Measurements from ENCODE around the gene BABAM2. TPM values are rescaled to one million over a fixed set of nuclear protein-coding genes. Genes with fewer than 3 reads are reported as not detected.

BABAM2 gene
- total and polyA plus RNA-seq, 8 donors = 27.1 to 49.2 (median 28.4) TPM

DNA sequence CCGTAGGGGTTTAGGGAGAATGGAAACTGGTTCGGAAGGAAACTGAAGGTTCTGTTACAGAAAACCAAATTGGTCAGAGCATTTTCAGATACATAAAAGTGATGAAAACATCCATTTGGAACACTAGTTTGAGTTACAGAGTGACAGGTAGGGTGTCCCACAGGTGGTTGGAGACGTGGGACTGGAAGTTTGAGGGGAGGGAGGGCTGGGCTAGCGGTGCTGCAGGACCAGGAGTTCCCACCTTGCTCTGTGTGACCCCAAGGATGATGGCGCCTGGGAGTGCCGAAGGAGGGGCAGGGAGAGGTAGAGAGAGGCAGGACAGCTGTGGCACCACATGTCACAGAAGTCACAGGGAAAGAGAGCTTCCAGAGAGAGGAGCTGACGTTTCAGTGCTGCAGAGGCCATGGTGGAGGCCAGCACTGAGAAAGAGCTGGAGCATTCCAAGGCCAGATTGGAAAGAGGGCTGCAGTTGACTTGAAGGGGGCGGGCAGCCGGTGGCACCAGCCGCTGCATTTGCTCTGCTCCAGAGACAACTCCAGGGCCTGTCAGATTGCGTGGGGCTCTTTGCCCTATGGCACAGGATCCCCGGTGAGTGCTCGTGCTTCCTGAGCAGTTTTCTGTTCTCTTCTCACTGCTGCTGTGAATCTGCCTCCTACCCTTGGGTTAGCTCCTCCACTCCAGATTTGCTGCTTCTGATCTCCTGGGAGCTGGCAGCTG, 445.9 kb downstream of the BABAM2 start:
- no peak for TF ChIP-seq CTCF (IDR thresholded peaks at IDR 0.05)
- Histone ChIP-seq H3K36me3 (peaks cover 0 to 5% of the 10 kb centered on the region in 2 donors), H3K27me3 (no peaks in the 10 kb centered on the region), H3K9me3 (no peaks in the 10 kb centered on the region), H3K4me3 (no peak overlapping the region), H3K27ac (no peak overlapping the region), H3K4me1 (no peaks in the 10 kb centered on the region)
- ATAC-seq (no peak), DNase-seq (no peak)
- intact Hi-C loops (cut with DNase I) = no loop called here

DNA sequence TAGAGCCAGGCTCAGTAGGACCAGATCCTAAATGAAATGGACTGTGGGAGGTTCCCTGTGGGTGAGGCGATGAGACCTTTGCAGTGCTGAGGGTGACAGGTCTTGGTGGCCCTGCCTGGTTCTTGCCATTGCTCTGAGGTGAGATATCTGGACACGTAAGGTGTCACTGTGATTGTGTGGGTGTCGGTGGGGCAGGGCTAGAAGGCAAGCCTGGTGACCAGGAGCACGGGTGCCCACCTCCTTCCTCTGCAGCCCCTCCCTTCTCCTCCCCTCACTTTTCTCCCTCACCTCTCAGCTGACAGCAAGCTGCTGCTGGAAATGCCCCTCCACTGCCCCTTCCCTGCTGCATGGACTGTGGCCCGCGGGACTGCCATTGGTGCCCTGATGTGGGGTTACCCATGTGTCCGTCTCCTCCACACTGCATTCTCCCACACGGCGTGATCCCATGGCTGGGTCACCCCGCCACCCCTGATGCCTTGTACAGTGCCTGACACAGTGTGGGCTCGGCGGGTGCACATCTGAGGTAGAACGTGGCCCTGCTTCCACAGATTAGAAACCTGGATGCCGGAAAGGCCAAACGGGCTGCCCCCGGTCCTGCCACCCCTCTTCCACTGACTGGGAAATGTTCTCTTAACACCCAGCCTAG, 446.6 kb downstream of the BABAM2 start:
- Histone ChIP-seq H3K9me3 (no peaks in the 10 kb centered on the region), H3K4me3 (no peak overlapping the region), H3K27ac (no peak overlapping the region), H3K36me3 (peaks cover 0 to 5% of the 10 kb centered on the region in 2 donors), H3K27me3 (no peaks in the 10 kb centered on the region), H3K4me1 (no peaks in the 10 kb centered on the region)
- DNase-seq (no peak), ATAC-seq (no peak)
- intact Hi-C loops (cut with DNase I) = no loop called here
- TF ChIP-seq CTCF (IDR thresholded peaks at IDR 0.05) = no peak

- Histone ChIP-seq H3K9me3 (no peaks in the 10 kb centered on the region), H3K27ac (peak overlapping the region; percentile 34 to 44), H3K4me3 (no peak overlapping the region), H3K36me3 (peaks cover 0 to 5% of the 10 kb centered on the region in 2 donors), H3K4me1 (peaks cover 3 to 9% of the 10 kb centered on the region in 2 donors), H3K27me3 (no peaks in the 10 kb centered on the region)
- peak in 3 of 4 donors; percentile 69 to 89 (median 78) for DNase-seq
- intact Hi-C loops (cut with DNase I) = no loop called here
- ATAC-seq = peak; percentile 59
- no peak for TF ChIP-seq CTCF (IDR thresholded peaks at IDR 0.05)
Measured at GRCh38 chr2:28338046-28338817, 447.7 kb downstream of the BABAM2 start.

DNA sequence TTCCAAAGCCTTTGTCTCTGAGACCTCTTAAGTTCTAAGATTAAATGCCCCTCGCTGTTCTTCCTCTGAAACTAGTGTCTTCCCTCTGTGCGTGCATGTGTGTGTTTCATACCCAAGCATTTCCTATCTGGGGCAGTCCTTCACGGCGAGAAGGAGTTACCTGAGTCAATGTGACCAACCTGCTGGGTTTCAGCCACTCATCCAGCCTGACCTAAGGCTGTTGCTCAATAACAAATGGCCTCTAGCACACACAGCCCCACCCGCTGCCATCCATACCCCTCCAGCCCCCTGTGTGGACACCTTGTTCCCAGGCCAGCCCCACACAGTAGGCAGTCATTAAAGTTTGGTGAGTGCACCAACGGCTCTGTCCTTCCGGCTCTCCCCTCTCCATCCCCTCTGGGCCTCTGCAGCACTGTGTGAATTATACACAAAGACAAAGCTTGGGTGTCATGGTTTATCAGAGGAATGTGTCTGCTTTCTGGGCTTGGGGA, 448.3 kb downstream of the BABAM2 start:
- no peaks in the 10 kb centered on the region for H3K27me3 ChIP-seq
- intact Hi-C loops (cut with DNase I) = no loop called here
- DNase-seq (no peak), ATAC-seq (no peak)
- peaks cover 3 to 15% of the 10 kb centered on the region in 2 donors for H3K4me1 ChIP-seq
- H3K36me3 ChIP-seq = peaks cover 0 to 5% of the 10 kb centered on the region in 2 donors
- no peaks in the 10 kb centered on the region for H3K9me3 ChIP-seq
- peak overlapping the region; percentile 34 to 44 for H3K27ac ChIP-seq
- no peak overlapping the region for H3K4me3 ChIP-seq
- no peak for TF ChIP-seq CTCF (IDR thresholded peaks at IDR 0.05)

All from left lung (tissue), 10 donors.